HG02610 (cell line): ENCODE data around the gene TMEM205.
"Not testable (repeated sequence)": the region's sequence is repeated elsewhere in the genome, so short reads cannot be mapped to it uniquely, and the experiment has no call there.

Source experiments
- ATAC-seq: cut with Tn5 transposase; IDR thresholded peaks from one replicate; pipeline ENCODE4 v1.9.1; 2021; ENCODE audit warnings: mild to moderate bottlenecking, moderate library complexity; ENCODE audit not compliant: unreplicated experiment

TMEM205 gene

GRCh38 chr19:11346104-11346940 is at the start of gene TMEM205, which contains the start of gene CCDC159:
Gene TMEM205 (minus strand): TSS chr19:11346268. CDS start chr19:11345619, 649 bp downstream.
Gene CCDC159 (plus strand): TSS chr19:11346519. CDS start chr19:11346607, 88 bp downstream.
- peak; percentile 87 for ATAC-seq

GRCh38 chr19:11390933-11391680 is 45.0 kb upstream of the TMEM205 start:
- no peak for ATAC-seq

- no peak for ATAC-seq
Observed at GRCh38 chr19:11390359-11390758, 44.3 kb upstream of the TMEM205 start.

- no peak for ATAC-seq
Observed at GRCh38 chr19:11387162-11388034, 41.3 kb upstream of the TMEM205 start.

GRCh38 chr19:11384778-11385129 is 38.7 kb upstream of the TMEM205 start:
- no peak for ATAC-seq

- no peak for ATAC-seq
Observed at GRCh38 chr19:11383706-11384048, 37.6 kb upstream of the TMEM205 start.

- ATAC-seq: no peak
Observed at GRCh38 chr19:11382898-11383705, 37.0 kb upstream of the TMEM205 start.

- ATAC-seq: peak; percentile 76
Observed at GRCh38 chr19:11380653-11381537, 34.8 kb upstream of the TMEM205 start.

- no peak for ATAC-seq
Observed at GRCh38 chr19:11379857-11380350, 33.8 kb upstream of the TMEM205 start.

- not testable (repeated sequence) for ATAC-seq
Observed at GRCh38 chr19:11379269-11379845, 33.3 kb upstream of the TMEM205 start.

GRCh38 chr19:11378319-11379189 is 32.5 kb upstream of the TMEM205 start:
- ATAC-seq: no peak

- ATAC-seq: no peak
Observed at GRCh38 chr19:11377756-11378155, 31.7 kb upstream of the TMEM205 start.

- no peak for ATAC-seq
Observed at GRCh38 chr19:11377237-11377636, 31.2 kb upstream of the TMEM205 start.

- no peak for ATAC-seq
Observed at GRCh38 chr19:11375143-11375948, 29.3 kb upstream of the TMEM205 start.

GRCh38 chr19:11374433-11375142 is 28.5 kb upstream of the TMEM205 start, which contains the start of gene SWSAP1:
Gene SWSAP1 (plus strand): TSS chr19:11374666. CDS start chr19:11374681, 15 bp downstream.
- peak; percentile 87 for ATAC-seq

- no peak for ATAC-seq
Observed at GRCh38 chr19:11373885-11374432, 27.9 kb upstream of the TMEM205 start.
